GM18909 (cell line): Measurements from ENCODE around the gene ZNF534.
A peak's percentile ranks its signal among the peaks of the same experiment; 100 is the strongest.
"Not testable (repeated sequence)": the region's sequence is repeated elsewhere in the genome, so short reads cannot be mapped to it uniquely, and the experiment has no call there.

Source experiments
- ATAC-seq: cut with Tn5 transposase; IDR thresholded peaks from one replicate; pipeline ENCODE4 v1.9.1; 2021; ENCODE audit warnings: mild to moderate bottlenecking; ENCODE audit not compliant: unreplicated experiment, poor library complexity

Gene ZNF534

GRCh38 chr19:52428937-52429336, at the start of gene ZNF534:
ZNF534 (plus strand) TSS chr19:52429148; CDS start chr19:52431475, 2,327 bp downstream.
- ATAC-seq: no peak

GRCh38 chr19:52391135-52391534, 37.8 kb upstream of the ZNF534 start:
- ATAC-seq: no peak

GRCh38 chr19:52397310-52398080, 31.5 kb upstream of the ZNF534 start, which contains the start of gene ZNF528:
ZNF528 (plus strand) TSS chr19:52397849; CDS start chr19:52402014, 4,165 bp downstream.
- peak; percentile 83 for ATAC-seq

- ATAC-seq: peak; percentile 16
These were observed 30.9 kb upstream of the ZNF534 start for GRCh38 chr19:52398081-52398441.

- no peak for ATAC-seq
These were observed 18.7 kb upstream of the ZNF534 start for GRCh38 chr19:52410276-52410675.

GRCh38 chr19:52415711-52416110, 13.2 kb upstream of the ZNF534 start:
- no peak for ATAC-seq

GRCh38 chr19:52442179-52442578, 13.2 kb downstream of the ZNF534 start:
- no peak for ATAC-seq

- no peak for ATAC-seq
These were observed 15.6 kb downstream of the ZNF534 start for GRCh38 chr19:52444506-52444905.

- no peak for ATAC-seq
These were observed 22.3 kb downstream of the ZNF534 start for GRCh38 chr19:52451241-52451640.

- no peak for ATAC-seq
These were observed 24.6 kb downstream of the ZNF534 start, which contains the start of gene ZNF578 for GRCh38 chr19:52453324-52454094. ZNF578 (plus strand) TSS chr19:52453553; CDS start chr19:52501846, 48,293 bp downstream.

GRCh38 chr19:52464798-52465470, 36.0 kb downstream of the ZNF534 start:
- no peak for ATAC-seq

GRCh38 chr19:52473655-52474350, 44.9 kb downstream of the ZNF534 start:
- no peak for ATAC-seq

- no peak for ATAC-seq
These were observed 45.6 kb downstream of the ZNF534 start for GRCh38 chr19:52474351-52475127.

- not testable (repeated sequence) for ATAC-seq
These were observed 55.3 kb downstream of the ZNF534 start for GRCh38 chr19:52484111-52484743.

GRCh38 chr19:52485064-52485463, 56.1 kb downstream of the ZNF534 start:
- not testable (repeated sequence) for ATAC-seq

- ATAC-seq: not testable (repeated sequence)
These were observed 56.8 kb downstream of the ZNF534 start for GRCh38 chr19:52485561-52486240.

GRCh38 chr19:52492201-52492993, 63.4 kb downstream of the ZNF534 start:
- ATAC-seq: no peak
